ENCODE results near the gene RBM47.
"Not testable (repeated sequence)": the region's sequence is repeated elsewhere in the genome, so short reads cannot be mapped to it uniquely, and the experiment has no call there.

RBM47 gene

DNA sequence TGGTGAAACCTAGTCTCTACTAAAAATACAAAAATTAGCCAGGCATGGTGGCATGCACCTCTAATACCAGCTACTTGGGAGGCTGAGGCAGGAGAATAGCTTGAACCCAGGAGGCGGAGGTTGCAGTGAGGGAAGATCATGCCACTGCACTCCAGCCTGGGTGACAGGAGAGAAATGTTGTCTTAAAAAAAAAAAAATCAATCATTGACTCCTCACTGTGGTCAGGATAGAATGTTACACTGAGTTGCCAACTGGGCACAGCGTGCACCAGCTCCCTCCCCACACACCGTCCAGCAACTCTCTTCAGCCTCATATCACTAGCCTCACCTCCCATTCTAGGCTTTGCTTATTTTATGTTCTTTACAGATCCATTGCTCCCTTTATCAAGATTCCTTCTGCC lies 215.0 kb downstream of the RBM47 start:
- Mint-ChIP-seq H3K27me3 (no peaks in the 10 kb centered on the region), H3K27ac (no peak overlapping the region), H3K4me3 (no peak overlapping the region), H3K4me1 (no peaks in the 10 kb centered on the region), H3K9me3 (peaks cover 11% of the 10 kb centered on the region), H3K36me3 (ENCODE audit: low read depth) (no peaks in the 10 kb centered on the region)
- ATAC-seq: no peak
- no peak for DNase-seq

DNA sequence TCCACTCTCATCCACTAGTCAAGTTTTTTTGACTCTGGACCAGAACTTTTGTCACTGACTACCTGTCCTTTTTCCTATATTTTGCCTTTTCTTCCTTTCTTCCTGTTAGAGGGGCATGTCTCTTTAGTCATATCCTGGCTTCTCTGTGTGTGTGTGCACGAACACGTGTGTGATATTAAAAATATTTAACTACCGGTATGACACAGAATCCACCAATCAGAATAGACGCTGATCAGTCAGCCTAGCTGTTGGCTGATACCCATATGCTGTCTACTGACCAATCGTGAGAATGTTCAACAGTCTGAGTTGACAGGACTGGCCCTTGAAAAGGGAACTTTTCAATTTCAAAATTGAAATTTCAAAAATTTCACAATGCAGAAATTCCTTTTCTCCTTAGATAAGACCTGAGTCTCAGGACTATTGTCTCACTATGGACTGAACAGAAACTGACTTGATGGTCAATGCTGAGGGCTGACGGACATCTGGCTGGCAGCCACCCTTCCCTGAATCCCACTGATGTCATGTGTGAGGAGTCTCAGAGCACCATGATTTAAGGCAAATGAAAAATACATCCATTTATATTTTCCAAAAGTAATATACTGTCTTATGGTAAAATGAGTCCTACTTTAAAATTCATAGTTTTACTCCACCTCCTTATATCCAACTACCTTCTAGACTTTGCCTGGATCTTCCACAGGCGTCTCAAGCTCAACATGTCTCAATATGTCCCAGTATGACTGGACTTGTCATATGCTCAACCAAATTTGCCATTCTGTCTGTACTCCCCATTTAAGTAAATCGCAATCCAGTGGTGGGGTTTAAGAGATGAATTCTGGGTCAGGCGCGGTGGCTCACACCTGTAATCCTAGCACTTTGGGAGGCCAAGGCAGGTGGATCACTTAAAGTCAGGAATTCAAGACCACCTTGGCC lies 216.5 kb downstream of the RBM47 start:
- no peak for DNase-seq
- Mint-ChIP-seq H3K27me3 (no peaks in the 10 kb centered on the region), H3K36me3 (ENCODE audit: low read depth) (no peaks in the 10 kb centered on the region), H3K9me3 (peaks cover 3% of the 10 kb centered on the region), H3K27ac (no peak overlapping the region), H3K4me1 (no peaks in the 10 kb centered on the region), H3K4me3 (no peak overlapping the region)
- no peak for ATAC-seq

- Mint-ChIP-seq H3K27ac (no peak overlapping the region), H3K4me3 (no peak overlapping the region), H3K4me1 (no peaks in the 10 kb centered on the region), H3K27me3 (no peaks in the 10 kb centered on the region), H3K36me3 (ENCODE audit: low read depth) (peaks cover 4% of the 10 kb centered on the region), H3K9me3 (peaks cover 6% of the 10 kb centered on the region)
- DNase-seq: no peak
- ATAC-seq: no peak
Measured at GRCh38 chr4:40412388-40412787, 217.3 kb downstream of the RBM47 start.

DNA sequence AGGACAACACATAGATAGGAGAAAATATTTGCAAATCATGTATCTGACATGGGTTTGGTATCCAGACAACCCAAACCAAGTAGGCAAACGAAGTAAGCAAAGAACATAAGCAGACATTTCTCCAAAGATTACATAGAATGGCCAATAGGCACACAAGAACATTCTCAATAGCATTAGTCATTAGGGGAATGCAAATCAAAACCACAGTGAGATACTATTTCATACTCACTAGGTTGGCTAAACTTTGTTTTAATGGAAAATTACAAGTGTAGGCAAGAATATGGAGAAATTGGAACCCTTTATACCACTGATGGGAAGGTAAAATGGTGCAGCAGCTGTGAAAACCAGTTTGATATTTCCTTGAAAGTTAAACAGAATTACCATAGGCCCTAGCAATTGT lies 219.8 kb downstream of the RBM47 start:
- Mint-ChIP-seq H3K36me3 (ENCODE audit: low read depth) (peaks cover 9% of the 10 kb centered on the region), H3K9me3 (peaks cover 10% of the 10 kb centered on the region), H3K4me1 (no peaks in the 10 kb centered on the region), H3K4me3 (no peak overlapping the region), H3K27ac (no peak overlapping the region), H3K27me3 (no peaks in the 10 kb centered on the region)
- DNase-seq (no peak), ATAC-seq (peak; percentile 43)

DNA sequence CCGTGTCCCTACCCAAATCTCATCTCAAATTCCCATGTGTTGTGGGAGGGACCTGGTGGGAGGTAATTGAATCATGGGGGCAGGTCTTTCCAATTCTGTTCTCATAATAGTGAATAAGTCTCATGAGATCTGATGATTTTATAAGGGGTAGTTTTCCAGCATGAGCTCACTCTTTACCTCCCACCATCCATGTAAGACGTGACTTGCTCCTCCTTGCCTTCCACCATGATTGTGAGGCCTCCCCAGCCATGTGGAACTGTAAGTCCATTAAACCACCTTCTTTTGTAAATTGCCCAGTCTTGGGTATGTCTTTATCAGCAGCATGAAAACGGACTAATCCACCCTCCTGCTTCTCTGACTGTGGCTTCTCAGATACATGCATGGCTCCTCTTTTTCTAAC lies 222.2 kb downstream of the RBM47 start:
- H3K27ac Mint-ChIP-seq, ATAC-seq, H3K4me1 Mint-ChIP-seq: not testable (repeated sequence)

DNA sequence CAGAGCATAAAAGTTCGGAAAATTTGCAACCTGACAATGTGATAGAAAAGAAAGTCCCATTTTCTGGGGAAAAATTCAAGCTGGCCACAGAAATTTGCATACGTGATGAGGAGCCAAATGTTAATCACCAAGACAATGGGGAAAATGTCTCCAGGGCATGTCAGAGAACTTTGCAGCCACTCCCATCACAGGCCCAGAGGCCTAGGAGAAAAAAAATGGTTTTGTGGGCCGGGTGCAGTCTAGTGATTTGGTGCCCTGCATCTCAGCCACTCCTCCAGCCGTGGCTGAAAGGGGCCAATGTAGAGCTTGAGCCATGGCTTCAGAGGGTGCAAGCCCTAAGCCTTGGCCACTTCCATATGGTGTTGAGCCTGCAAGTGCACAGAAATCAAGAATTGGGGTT lies 223.3 kb downstream of the RBM47 start:
- Mint-ChIP-seq H3K27me3 (no peaks in the 10 kb centered on the region), H3K4me1 (no peaks in the 10 kb centered on the region), H3K9me3 (peaks cover 10% of the 10 kb centered on the region), H3K4me3 (no peak overlapping the region), H3K36me3 (ENCODE audit: low read depth) (peaks cover 9% of the 10 kb centered on the region), H3K27ac (no peak overlapping the region)
- ATAC-seq (no peak), DNase-seq (no peak)

More for the DNA sequence above, 222.2 kb downstream of the RBM47 start:
- not testable (repeated sequence) for DNase-seq; H3K36me3 Mint-ChIP-seq (ENCODE audit: low read depth); H3K4me3 Mint-ChIP-seq; H3K27me3 Mint-ChIP-seq
- H3K9me3 Mint-ChIP-seq: peaks cover 10% of the 10 kb centered on the region

DNA sequence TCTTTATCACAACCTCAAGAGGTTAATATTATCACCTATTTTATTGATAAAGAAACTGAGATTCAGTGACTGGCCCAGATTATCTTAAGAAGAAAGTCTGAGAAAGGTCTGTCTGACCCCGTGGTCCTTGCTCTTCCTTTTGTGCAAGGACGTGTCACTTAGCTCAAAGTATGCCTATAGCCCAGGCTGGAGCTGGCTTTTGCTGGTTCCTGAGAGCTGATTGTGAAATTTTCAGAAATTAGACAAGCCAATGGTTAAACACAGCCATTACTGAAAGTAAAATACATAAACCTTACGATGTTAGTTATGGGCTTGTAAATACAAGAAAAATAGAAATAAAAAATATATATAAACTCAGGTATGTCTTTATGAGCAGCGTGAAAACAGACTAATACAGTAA lies 224.5 kb downstream of the RBM47 start:
- no peak overlapping the region for H3K27ac Mint-ChIP-seq
- ATAC-seq: no peak
- no peak overlapping the region for H3K4me3 Mint-ChIP-seq

DNA sequence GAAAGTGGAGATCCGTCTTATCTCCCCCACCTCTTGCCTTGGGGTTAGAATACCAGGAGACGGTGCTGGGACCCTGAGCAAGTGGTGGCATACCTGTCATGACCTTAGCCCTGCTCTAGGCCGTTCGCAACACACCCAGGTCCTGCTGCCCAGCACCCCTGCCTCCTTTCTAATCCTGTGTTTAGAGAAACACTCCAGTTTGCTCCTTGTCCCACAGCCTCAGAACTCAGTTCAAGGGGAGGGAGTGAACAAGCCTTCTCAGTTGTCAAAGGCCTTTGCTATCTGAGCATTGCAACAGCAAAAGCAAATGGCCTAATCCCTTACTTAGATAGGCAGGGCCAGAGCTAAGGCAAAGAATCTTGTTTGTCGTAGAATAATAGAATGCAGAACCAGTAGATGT lies 226.6 kb downstream of the RBM47 start:
- DNase-seq: no peak
- no peaks in the 10 kb centered on the region for H3K27me3 Mint-ChIP-seq
- H3K4me3 Mint-ChIP-seq: no peak overlapping the region
- H3K9me3 Mint-ChIP-seq: peaks cover 10% of the 10 kb centered on the region
- no peak for ATAC-seq
- H3K27ac Mint-ChIP-seq: no peak overlapping the region
- peaks cover 9% of the 10 kb centered on the region for H3K36me3 Mint-ChIP-seq (ENCODE audit: low read depth)
- H3K4me1 Mint-ChIP-seq: no peaks in the 10 kb centered on the region

More for the DNA sequence above, 224.5 kb downstream of the RBM47 start:
- Mint-ChIP-seq H3K4me1 (no peaks in the 10 kb centered on the region), H3K9me3 (peaks cover 10% of the 10 kb centered on the region), H3K27me3 (no peaks in the 10 kb centered on the region), H3K36me3 (ENCODE audit: low read depth) (peaks cover 9% of the 10 kb centered on the region)
- DNase-seq: no peak

DNA sequence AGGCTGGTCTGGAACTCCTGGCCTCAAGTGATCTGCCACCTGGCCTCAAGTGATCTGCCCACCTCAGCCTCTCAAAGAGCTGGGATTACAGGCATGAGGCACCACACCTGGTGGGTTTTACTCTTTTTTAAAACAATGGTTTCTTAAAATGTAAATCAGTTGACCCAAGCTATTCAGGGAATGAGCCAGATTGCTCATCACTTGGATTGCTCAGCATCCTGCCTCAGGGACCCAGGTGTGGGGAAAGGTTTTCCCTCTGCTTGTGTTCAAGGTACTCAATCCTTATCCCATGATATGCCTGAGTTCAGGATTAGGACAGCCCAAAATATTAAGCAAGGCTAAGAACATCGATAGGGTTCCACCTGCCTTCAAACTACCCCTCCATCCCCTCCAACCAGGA lies 227.1 kb downstream of the RBM47 start:
- Mint-ChIP-seq H3K27ac (no peak overlapping the region), H3K4me3 (no peak overlapping the region)

GRCh38 chr4:40401631-40402030 lies 228.0 kb downstream of the RBM47 start:
- Mint-ChIP-seq H3K27ac (no peak overlapping the region), H3K4me3 (no peak overlapping the region), H3K4me1 (no peaks in the 10 kb centered on the region), H3K36me3 (ENCODE audit: low read depth) (peaks cover 3% of the 10 kb centered on the region), H3K9me3 (no peaks in the 10 kb centered on the region), H3K27me3 (no peaks in the 10 kb centered on the region)
- no peak for ATAC-seq
- no peak for DNase-seq

More for the DNA sequence above, 227.1 kb downstream of the RBM47 start:
- ATAC-seq: no peak
- H3K36me3 Mint-ChIP-seq (ENCODE audit: low read depth): peaks cover 6% of the 10 kb centered on the region
- no peaks in the 10 kb centered on the region for H3K27me3 Mint-ChIP-seq
- H3K9me3 Mint-ChIP-seq: peaks cover 6% of the 10 kb centered on the region
- H3K4me1 Mint-ChIP-seq: no peaks in the 10 kb centered on the region
- no peak for DNase-seq

- H3K4me1 Mint-ChIP-seq: no peaks in the 10 kb centered on the region
- H3K27me3 Mint-ChIP-seq: no peaks in the 10 kb centered on the region
- no peak overlapping the region for H3K4me3 Mint-ChIP-seq
- ATAC-seq (no peak), DNase-seq (no peak)
- no peak overlapping the region for H3K27ac Mint-ChIP-seq
- H3K36me3 Mint-ChIP-seq (ENCODE audit: low read depth): peaks cover 2% of the 10 kb centered on the region
- H3K9me3 Mint-ChIP-seq: no peaks in the 10 kb centered on the region
Measured at GRCh38 chr4:40401096-40401495, 228.6 kb downstream of the RBM47 start.

- H3K36me3 Mint-ChIP-seq (ENCODE audit: low read depth): no peaks in the 10 kb centered on the region
- H3K9me3 Mint-ChIP-seq: no peaks in the 10 kb centered on the region
- no peak overlapping the region for H3K27ac Mint-ChIP-seq
- DNase-seq: no peak
- no peaks in the 10 kb centered on the region for H3K4me1 Mint-ChIP-seq
- no peak for ATAC-seq
- no peaks in the 10 kb centered on the region for H3K27me3 Mint-ChIP-seq
- no peak overlapping the region for H3K4me3 Mint-ChIP-seq
Measured at GRCh38 chr4:40399578-40399977, 230.1 kb downstream of the RBM47 start.

DNA sequence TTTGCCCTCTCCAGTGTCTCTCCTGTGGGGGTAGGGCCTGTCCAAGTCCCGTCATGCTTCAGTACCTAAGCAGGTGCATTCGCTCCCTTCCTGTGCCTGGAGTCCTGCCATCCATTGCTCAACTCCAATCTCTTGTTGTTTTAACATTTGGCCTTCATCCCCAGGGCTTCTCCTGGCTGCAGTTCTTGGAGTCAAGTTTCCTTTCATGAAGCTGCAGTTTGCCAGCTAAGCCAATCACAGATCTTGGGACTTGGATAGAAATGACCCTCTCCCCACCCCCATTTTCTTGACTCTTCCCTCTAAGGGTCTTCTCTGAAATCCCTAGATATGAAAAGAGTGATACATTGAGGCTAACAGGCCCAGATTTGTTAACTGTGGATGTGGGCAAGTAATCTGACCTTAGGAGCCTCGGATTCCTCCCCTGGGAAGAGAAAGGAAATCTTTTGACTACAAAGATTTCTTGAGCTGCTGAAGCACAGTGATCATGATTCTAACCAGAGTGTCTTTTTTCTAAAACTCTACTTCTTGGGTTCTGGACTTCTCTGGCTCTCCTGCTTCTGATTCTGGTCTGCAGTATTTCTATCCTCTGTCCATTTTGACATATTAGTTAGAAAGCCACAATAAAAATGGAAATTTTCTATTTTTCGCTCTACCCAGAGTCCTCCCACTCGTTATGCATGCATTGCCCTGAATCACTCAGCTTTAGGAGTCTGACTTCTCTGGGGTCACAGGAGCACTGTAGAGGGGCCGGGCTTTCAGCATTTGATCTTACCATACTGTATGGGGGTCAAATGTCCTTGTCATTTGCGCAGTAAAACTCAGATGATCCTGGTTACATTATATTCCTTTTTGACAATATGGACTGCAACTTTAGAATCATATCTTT lies 233.5 kb downstream of the RBM47 start:
- Mint-ChIP-seq H3K9me3 (no peaks in the 10 kb centered on the region), H3K27ac (no peak overlapping the region), H3K36me3 (ENCODE audit: low read depth) (no peaks in the 10 kb centered on the region), H3K27me3 (no peaks in the 10 kb centered on the region), H3K4me1 (no peaks in the 10 kb centered on the region), H3K4me3 (no peak overlapping the region)
- no peak for DNase-seq
- ATAC-seq: no peak

DNA sequence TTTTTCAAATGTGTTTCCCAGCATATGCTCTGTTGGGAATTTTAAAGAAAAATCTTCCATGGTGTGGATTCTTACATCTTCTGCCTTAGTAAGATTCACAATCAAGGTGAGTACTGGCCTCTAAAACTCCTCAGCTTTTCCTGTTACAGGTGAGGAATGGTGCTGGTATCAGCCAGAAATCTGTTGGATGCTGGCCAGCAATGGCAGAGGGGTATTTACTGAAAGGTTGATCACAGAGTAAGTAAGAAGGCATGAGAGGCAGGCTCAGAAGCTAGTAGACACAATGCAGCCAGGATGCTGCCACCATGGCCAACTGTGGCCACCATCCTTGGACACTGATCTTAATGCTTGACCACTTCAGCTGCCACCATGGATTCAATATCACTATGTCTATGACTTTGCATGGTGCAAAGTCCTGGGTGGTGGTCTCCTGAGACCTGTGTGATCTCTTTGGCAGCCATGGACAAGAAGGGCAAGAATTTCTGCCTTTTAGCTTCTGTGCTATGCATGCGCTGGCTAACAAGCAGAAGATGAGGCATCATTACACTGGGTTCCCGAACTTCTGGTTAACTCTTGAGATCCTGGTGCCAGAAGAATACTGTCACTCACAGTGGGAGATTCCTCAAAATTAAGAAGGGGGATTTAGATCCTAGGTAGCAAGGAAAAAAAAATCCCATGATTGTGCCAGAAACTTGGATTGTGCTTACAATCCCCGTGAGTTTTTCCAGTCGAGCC lies 234.3 kb downstream of the RBM47 start:
- Mint-ChIP-seq H3K36me3 (ENCODE audit: low read depth) (no peaks in the 10 kb centered on the region), H3K4me1 (no peaks in the 10 kb centered on the region), H3K9me3 (no peaks in the 10 kb centered on the region), H3K27ac (no peak overlapping the region), H3K4me3 (no peak overlapping the region), H3K27me3 (no peaks in the 10 kb centered on the region)
- ATAC-seq (no peak), DNase-seq (no peak)

Measured in activated naive CD8-positive, alpha-beta T cell treated with anti-CD3 and anti-CD28 coated beads, Interleukin-2, amount 50 U/mL, for 24 hours (primary cell).